HepG2 (cell line): Measurements from ENCODE around the gene FAM114A1. TPM values are rescaled to one million over a fixed set of nuclear protein-coding genes. Genes with fewer than 3 reads are reported as not detected.
A peak's percentile ranks its signal among the peaks of the same experiment; 100 is the strongest.

Experiments
- ATF4 ChIP-seq, 2 experiments: fragments of 450-650 bp in 1 of 2; sonication (generic) in 1 of 2; formaldehyde crosslinking; IDR thresholded peaks; 2 replicates each; pipeline versions ENCODE4 v1.5.0 to v1.8.0; 2020 to 2022; ENCODE audit warnings: mild to moderate bottlenecking in 1 of 2, missing genetic modification reagents in 1 of 2
- MAFK ChIP-seq, 2 experiments: IDR thresholded peaks in 1 of 2; conservative IDR thresholded peaks in 1 of 2; 2 replicates each; pipeline ENCODE4 v1.6.1; 2011; ENCODE audit warnings: improper control_type of control experiment in 2 of 2, low read length in 2 of 2
- PAXIP1 ChIP-seq: sonication (generic); formaldehyde crosslinking; conservative IDR thresholded peaks from 2 replicates; pipeline ENCODE4 v1.4.0; 2020; ENCODE audit warnings: mild to moderate bottlenecking, missing genetic modification reagents, moderate library complexity
- POGZ ChIP-seq: sonication (generic); formaldehyde crosslinking; IDR thresholded peaks from 2 replicates; pipeline ENCODE4 v1.4.0; 2020; ENCODE audit warnings: mild to moderate bottlenecking, missing genetic modification reagents
- ZHX2 ChIP-seq, 2 experiments: sonication (generic) in 1 of 2; formaldehyde crosslinking in 1 of 2; IDR thresholded peaks; 2 replicates each; pipeline versions ENCODE4 v1.6.1 to v1.9.0; 2014 to 2022; ENCODE audit warnings: antibody characterized with exemption in 1 of 2, borderline replicate concordance in 1 of 2, inconsistent platforms in 1 of 2, low read depth in 1 of 2, missing genetic modification reagents in 1 of 2
- ZNF407 ChIP-seq: sonication (generic); formaldehyde crosslinking; IDR thresholded peaks from one replicate; pipeline ENCODE4 v1.5.1; 2020; ENCODE audit warnings: mild to moderate bottlenecking, missing genetic modification reagents; ENCODE audit errors: not compliant biosample characterization
- ZNF720 ChIP-seq: sonication (generic); formaldehyde crosslinking; IDR thresholded peaks from 2 replicates; pipeline ENCODE4 v1.4.0; 2020; ENCODE audit warnings: missing genetic modification reagents
- polyA plus RNA-seq, 8 experiments: library from polyadenylated mRNA; depleted of rRNA in 3 of 8; stranded (reverse) in 7 of 8; unstranded in 1 of 8; fragments of >200 nt; fragmentation: Illumina TruSeq in 4 of 8; extraction: Trizol in 4 of 8; gene quantifications; 2 replicates each; pipeline versions ENCODE4 v1.2.1 to v1.2.3, GENCODE V29; 2011 to 2016; ENCODE audit warnings: low read depth in 4 of 8, missing spikeins in 1 of 8, mixed read lengths in 1 of 8; ENCODE audit not compliant: insufficient read depth in 1 of 8
- total RNA-seq, 5 experiments: library from RNA; depleted of rRNA; stranded (reverse); fragments of >200 nt; fragmentation: Illumina TruSeq; extraction: Trizol; gene quantifications; 2 replicates each; pipeline ENCODE4 v1.2.3, GENCODE V29; 2016; ENCODE audit warnings: low read depth in 1 of 5

The FAM114A1 gene
- total and polyA plus RNA-seq, 2 of the 13 experiments (the other 11 are each of a cell fraction or from before 2014, with no cell fraction given), result 61.0 to 76.9 TPM

GRCh38 chr4:38967260-38968095 is 99.9 kb downstream of the FAM114A1 start (continued):
- TF ChIP-seq ATF4 (CRISPR knock-in tag; IDR thresholded peaks at IDR 0.05) (peak; percentile 68 to 98), POGZ (CRISPR knock-in tag) (no peak), MAFK (conservative IDR thresholded peaks at IDR 0.05 in 1 of 2, IDR thresholded peaks at IDR 0.05 in 1 of 2; ENCODE audit: low read length in 2 of 2) (peak; percentile 25 to 26; a peak in 2 of 4 replicates), PAXIP1 (CRISPR knock-in tag) (no peak), ZNF720 (CRISPR knock-in tag) (no peak), ZHX2 (IDR thresholded peaks at IDR 0.05; ENCODE audit: low read depth) (no peak), ZHX2 (CRISPR knock-in tag; IDR thresholded peaks at IDR 0.05; ENCODE audit: borderline replicate concordance) (no peak), ZNF407 (CRISPR knock-in tag) (no peak)
